Liver (tissue), 9 donors: Measurements from ENCODE around the gene FAH. TPM values are rescaled to one million over a fixed set of nuclear protein-coding genes. Genes with fewer than 3 reads are reported as not detected.

ENCODE experiments used
- DNase-seq: peaks from one replicate; pipeline ENCODE4 v3.0.0-alpha.2; 2017; ENCODE audit warnings: low spot score
- H3K27ac ChIP-seq, 2 donors: one replicate each; pipeline ENCODE4 v1.7.0; 2013; ENCODE audit warnings: inconsistent platforms in 2 of 2, low read length in 2 of 2, control low read depth in 1 of 2, low read depth in 1 of 2, mild to moderate bottlenecking in 1 of 2
- H3K27me3 ChIP-seq, 4 donors: one replicate each; pipeline versions ENCODE4 v1.6.1 to v1.7.0; 2013; ENCODE audit warnings: low read length in 3 of 4, inconsistent platforms in 1 of 4, mild to moderate bottlenecking in 1 of 4, moderate library complexity in 1 of 4; ENCODE audit not compliant: control insufficient read depth in 4 of 4, insufficient read depth in 4 of 4
- H3K36me3 ChIP-seq, 4 donors: one replicate each; pipeline versions ENCODE4 v1.6.1 to v1.7.0; 2013; ENCODE audit warnings: low read length in 3 of 4, mild to moderate bottlenecking in 3 of 4, low read depth in 1 of 4, moderate library complexity in 1 of 4; ENCODE audit not compliant: control insufficient read depth in 4 of 4, insufficient read depth in 3 of 4
- H3K4me1 ChIP-seq, 4 donors: one replicate each; pipeline versions ENCODE4 v1.6.1 to v1.7.0; 2013; ENCODE audit warnings: low read length in 3 of 4, mild to moderate bottlenecking in 3 of 4, moderate library complexity in 1 of 4; ENCODE audit not compliant: control insufficient read depth in 4 of 4, insufficient read depth in 4 of 4
- H3K4me3 ChIP-seq, 3 donors: one replicate each; pipeline versions ENCODE4 v1.6.1 to v1.7.0; 2013; ENCODE audit warnings: low read length in 3 of 3, control low read depth in 1 of 3, low read depth in 1 of 3, mild to moderate bottlenecking in 1 of 3
- H3K9ac ChIP-seq, 2 donors: one replicate each; pipeline ENCODE4 v1.7.0; 2013; ENCODE audit warnings: low read length in 2 of 2, mild to moderate bottlenecking in 2 of 2, moderate library complexity in 2 of 2, control low read depth in 1 of 2, low read depth in 1 of 2
- H3K9me3 ChIP-seq, 4 donors: one replicate each; pipeline versions ENCODE4 v1.6.1 to v1.7.0; 2013; ENCODE audit warnings: low read length in 3 of 4; ENCODE audit not compliant: control insufficient read depth in 4 of 4
- ATF3 ChIP-seq: IDR thresholded peaks from 2 replicates; pipeline ENCODE4 v1.6.1; 2016; ENCODE audit warnings: antibody characterized with exemption
- CTCF ChIP-seq: fragments of 150-350 bp; IDR thresholded peaks from 2 replicates; pipeline ENCODE4 v1.5.1; 2017; ENCODE audit warnings: improper control_type of control experiment, low read depth, low read length; ENCODE audit not compliant: missing input control
- EGR1 ChIP-seq, 2 donors: IDR thresholded peaks; 2 replicates each; pipeline ENCODE4 v1.6.1; 2016 to 2018; ENCODE audit warnings: antibody characterized with exemption in 2 of 2, low read depth in 2 of 2
- FOXA1 ChIP-seq: IDR thresholded peaks from 2 replicates; pipeline ENCODE4 v1.6.1; 2016; ENCODE audit warnings: antibody characterized with exemption
- FOXA2 ChIP-seq: IDR thresholded peaks from 2 replicates; pipeline ENCODE4 v1.6.1; 2016; ENCODE audit warnings: antibody characterized with exemption
- GABPA ChIP-seq, 2 donors: IDR thresholded peaks in 1 of 2; conservative IDR thresholded peaks in 1 of 2; 2 replicates each; pipeline ENCODE4 v1.6.1; 2016; ENCODE audit warnings: antibody characterized with exemption in 2 of 2, mild to moderate bottlenecking in 1 of 2, moderate library complexity in 1 of 2
- HNF4A ChIP-seq, 2 donors: conservative IDR thresholded peaks; 2 replicates each; pipeline ENCODE4 v1.6.1; 2016; ENCODE audit warnings: antibody characterized with exemption in 2 of 2, mild to moderate bottlenecking in 2 of 2
- HNF4G ChIP-seq: IDR thresholded peaks from 2 replicates; pipeline ENCODE4 v1.6.1; 2016; ENCODE audit warnings: antibody characterized with exemption
- JUND ChIP-seq, 2 donors: IDR thresholded peaks; 2 replicates each; pipeline ENCODE4 v1.6.1; 2016; ENCODE audit warnings: antibody characterized with exemption in 2 of 2
- NR2F2 ChIP-seq: IDR thresholded peaks from 2 replicates; pipeline ENCODE4 v1.6.1; 2016; ENCODE audit warnings: antibody characterized with exemption
- RAD21 ChIP-seq, 2 donors: IDR thresholded peaks; 2 replicates each; pipeline ENCODE4 v1.6.1; 2016; ENCODE audit warnings: antibody characterized with exemption in 2 of 2, mild to moderate bottlenecking in 2 of 2
- RXRA ChIP-seq, 2 donors: IDR thresholded peaks; 2 replicates each; pipeline ENCODE4 v1.6.1; 2017 to 2018; ENCODE audit warnings: antibody characterized with exemption in 2 of 2, mild to moderate bottlenecking in 1 of 2
- SP1 ChIP-seq: IDR thresholded peaks from 2 replicates; pipeline ENCODE4 v1.6.1; 2018; ENCODE audit warnings: antibody characterized with exemption, mild to moderate bottlenecking
- TAF1 ChIP-seq: conservative IDR thresholded peaks from 2 replicates; pipeline ENCODE4 v1.6.1; 2016; ENCODE audit warnings: antibody characterized with exemption, mild to moderate bottlenecking
- YY1 ChIP-seq: IDR thresholded peaks from 2 replicates; pipeline ENCODE4 v1.6.1; 2016; ENCODE audit warnings: antibody characterized with exemption, mild to moderate bottlenecking
- ZBTB33 ChIP-seq: IDR thresholded peaks from 2 replicates; pipeline ENCODE4 v1.6.1; 2016; ENCODE audit warnings: antibody characterized with exemption
- WGBS: extraction: QIAGEN DNeasy Blood & Tissue Kit; methylation state at CpG from one replicate; pipeline ENCODE4 v1.1.7; 2013; 5-methylcytosine and 5-hydroxymethylcytosine counted together
- polyA plus RNA-seq, 2 donors: library from polyadenylated mRNA; stranded (reverse) in 1 of 2; unstranded in 1 of 2; fragments of 200-250 nt in 1 of 2; fragments of >200 nt in 1 of 2; fragmentation: Nextera tagmentation in 1 of 2; extraction: Ambion mirVana in 1 of 2; gene quantifications; one replicate each; pipeline versions ENCODE4 v1.2.1 to v1.2.3, GENCODE V29; 2013 to 2015
- total RNA-seq, 2 donors: library from RNA; depleted of rRNA; stranded (reverse); fragments of >200 nt; gene quantifications; one replicate each; pipeline ENCODE4 v1.2.3, GENCODE V29; 2014
- TF ChIP-seq, protein P1 (sequence below): IDR thresholded peaks from 2 replicates; pipeline ENCODE4 v1.6.1; 2016; ENCODE audit warnings: antibody characterized with exemption
- TF ChIP-seq, protein P2 (sequence below): IDR thresholded peaks from 2 replicates; pipeline ENCODE4 v1.6.1; 2016; ENCODE audit warnings: antibody characterized with exemption, mild to moderate bottlenecking
- donor health status: healthy.
- donor health status: healthy.
- donor health status: healthy.
- donor health status: healthy.
- donor health status: healthy.

Gene FAH
- total and polyA plus RNA-seq, 4 donors = 42.1 to 226 (median 186) TPM

DNA sequence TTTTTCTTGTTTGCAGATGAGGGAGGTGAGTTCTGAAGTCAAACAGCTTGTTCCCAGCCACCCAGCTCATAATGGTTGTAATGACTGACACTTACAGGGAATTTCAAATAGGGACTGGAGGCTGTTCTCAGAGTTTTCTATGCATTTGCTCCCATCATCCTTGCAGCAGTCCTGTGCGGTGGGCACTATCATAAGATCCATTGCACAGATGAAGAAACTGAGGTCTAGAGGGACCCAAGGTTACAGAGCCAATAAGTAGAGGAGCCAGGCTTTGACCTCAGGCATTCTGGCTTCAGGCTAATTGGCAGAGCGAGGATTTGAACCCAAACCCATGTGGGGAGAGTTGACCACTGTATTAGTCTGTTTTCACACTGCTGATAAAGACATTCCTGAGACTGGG is 32.4 kb downstream of the FAH start:
- no peak for TF ChIP-seq HNF4A (conservative IDR thresholded peaks at IDR 0.05)
- Histone ChIP-seq H3K9me3 (no peaks in the 10 kb centered on the region), H3K4me1 (no peaks in the 10 kb centered on the region), H3K4me3 (no peak overlapping the region), H3K9ac (no peak overlapping the region), H3K36me3 (peaks cover 19 to 79% (median 63%) of the 10 kb centered on the region in 4 donors), H3K27me3 (no peaks in the 10 kb centered on the region), H3K27ac (no peak overlapping the region)
- WGBS = over 99% methylated on average over 2 of the region's 2 CpGs
- DNase-seq = no peak

- no peak overlapping the region for H3K9ac ChIP-seq
- TF ChIP-seq RAD21 (IDR thresholded peaks at IDR 0.05) (no peak), RXRA (IDR thresholded peaks at IDR 0.05) (no peak), GABPA (IDR thresholded peaks at IDR 0.05 in 1 of 2, conservative IDR thresholded peaks at IDR 0.05 in 1 of 2) (no peak), YY1 (no peak), ATF3 (no peak), HNF4A (conservative IDR thresholded peaks at IDR 0.05) (no peak), FOXA2 (no peak), FOXA1 (no peak), CTCF (no peak), SP1 (no peak), EGR1 (IDR thresholded peaks at IDR 0.05; ENCODE audit: low read depth in 2 of 2) (no peak), NR2F2 (no peak), JUND (IDR thresholded peaks at IDR 0.05) (no peak), HNF4G (no peak), ZBTB33 (no peak), TAF1 (no peak)
- TF ChIP-seq, protein P1, sequence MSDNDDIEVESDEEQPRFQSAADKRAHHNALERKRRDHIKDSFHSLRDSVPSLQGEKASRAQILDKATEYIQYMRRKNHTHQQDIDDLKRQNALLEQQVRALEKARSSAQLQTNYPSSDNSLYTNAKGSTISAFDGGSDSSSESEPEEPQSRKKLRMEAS = no peak
- TF ChIP-seq, protein P2, sequence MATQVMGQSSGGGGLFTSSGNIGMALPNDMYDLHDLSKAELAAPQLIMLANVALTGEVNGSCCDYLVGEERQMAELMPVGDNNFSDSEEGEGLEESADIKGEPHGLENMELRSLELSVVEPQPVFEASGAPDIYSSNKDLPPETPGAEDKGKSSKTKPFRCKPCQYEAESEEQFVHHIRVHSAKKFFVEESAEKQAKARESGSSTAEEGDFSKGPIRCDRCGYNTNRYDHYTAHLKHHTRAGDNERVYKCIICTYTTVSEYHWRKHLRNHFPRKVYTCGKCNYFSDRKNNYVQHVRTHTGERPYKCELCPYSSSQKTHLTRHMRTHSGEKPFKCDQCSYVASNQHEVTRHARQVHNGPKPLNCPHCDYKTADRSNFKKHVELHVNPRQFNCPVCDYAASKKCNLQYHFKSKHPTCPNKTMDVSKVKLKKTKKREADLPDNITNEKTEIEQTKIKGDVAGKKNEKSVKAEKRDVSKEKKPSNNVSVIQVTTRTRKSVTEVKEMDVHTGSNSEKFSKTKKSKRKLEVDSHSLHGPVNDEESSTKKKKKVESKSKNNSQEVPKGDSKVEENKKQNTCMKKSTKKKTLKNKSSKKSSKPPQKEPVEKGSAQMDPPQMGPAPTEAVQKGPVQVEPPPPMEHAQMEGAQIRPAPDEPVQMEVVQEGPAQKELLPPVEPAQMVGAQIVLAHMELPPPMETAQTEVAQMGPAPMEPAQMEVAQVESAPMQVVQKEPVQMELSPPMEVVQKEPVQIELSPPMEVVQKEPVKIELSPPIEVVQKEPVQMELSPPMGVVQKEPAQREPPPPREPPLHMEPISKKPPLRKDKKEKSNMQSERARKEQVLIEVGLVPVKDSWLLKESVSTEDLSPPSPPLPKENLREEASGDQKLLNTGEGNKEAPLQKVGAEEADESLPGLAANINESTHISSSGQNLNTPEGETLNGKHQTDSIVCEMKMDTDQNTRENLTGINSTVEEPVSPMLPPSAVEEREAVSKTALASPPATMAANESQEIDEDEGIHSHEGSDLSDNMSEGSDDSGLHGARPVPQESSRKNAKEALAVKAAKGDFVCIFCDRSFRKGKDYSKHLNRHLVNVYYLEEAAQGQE = no peak
- peaks cover 19 to 69% (median 55%) of the 10 kb centered on the region in 4 donors for H3K36me3 ChIP-seq
- H3K27ac ChIP-seq = no peak overlapping the region
- 98% methylated on average over 7 of the region's 7 CpGs for WGBS
- no peak for DNase-seq
- H3K27me3 ChIP-seq = no peaks in the 10 kb centered on the region
- no peaks in the 10 kb centered on the region for H3K9me3 ChIP-seq
- H3K4me1 ChIP-seq = no peaks in the 10 kb centered on the region
- H3K4me3 ChIP-seq = no peak overlapping the region
Observed at GRCh38 chr15:80186066-80186465, 33.3 kb downstream of the FAH start.
